Panc1 (cell line): Measurements from ENCODE around the gene PLPP4. TPM values are rescaled to one million over a fixed set of nuclear protein-coding genes. Genes with fewer than 3 reads are reported as not detected.

Experiments
- ATAC-seq: fragments of 200-7000 bp; cut with Tn5 transposase; 2 replicates; pipeline ENCODE4 v1.9.1; 2020; ENCODE audit warnings: mild to moderate bottlenecking, moderate library complexity
- BruUV-seq: library from RNA; stranded (reverse); fragments of 400-500 nt; replicated peaks from 2 replicates; lab custom pipeline; 2021; lab: Mats Ljungman, UMichigan
- CTCF ChIA-PET: fragments of 300-600 bp; sonication (Branson Sonifier 250); formaldehyde crosslinking; loops from one replicate; lab custom pipeline; 2022; ENCODE audit warnings: antibody characterized with exemption; lab: Charles Lee
- POLR2A ChIA-PET: fragments of 300-600 bp; sonication (Branson Sonifier 250); formaldehyde crosslinking; loops from one replicate; lab custom pipeline; 2022; ENCODE audit warnings: antibody characterized with exemption; lab: Charles Lee
- DNase-seq: peaks from one replicate; pipeline ENCODE4 v3.0.0-alpha.2; 2010; ENCODE audit warnings: low read depth, low spot score
- H3K27ac ChIP-seq: 2 replicates; pipeline ENCODE4 v1.5.1; 2011; ENCODE audit warnings: mild to moderate bottlenecking, low read length, inconsistent platforms
- H3K27me3 ChIP-seq: fragments of 200-500 bp; sonication (Bioruptor generic); 2 replicates; pipeline ENCODE4 v1.6.0; 2014; ENCODE audit warnings: low read length, inconsistent platforms; ENCODE audit not compliant: control insufficient read depth, insufficient read depth
- H3K36me3 ChIP-seq: fragments of 200-500 bp; sonication (Bioruptor generic); 2 replicates; pipeline ENCODE4 v1.5.1; 2014; ENCODE audit warnings: inconsistent platforms, mild to moderate bottlenecking, low read length, moderate library complexity; ENCODE audit not compliant: control insufficient read depth, insufficient read depth
- H3K4me1 ChIP-seq: 2 replicates; pipeline ENCODE4 v1.5.1; 2011; ENCODE audit warnings: inconsistent platforms, mild to moderate bottlenecking, low read length, moderate library complexity; ENCODE audit not compliant: control insufficient read depth, insufficient read depth
- H3K4me3 ChIP-seq, 2 experiments: 2 replicates each; pipeline ENCODE4 v1.5.1; 2011 to 2012; ENCODE audit warnings: low read depth in 2 of 2, low read length in 2 of 2, mild to moderate bottlenecking in 2 of 2, inconsistent platforms in 1 of 2, moderate library complexity in 1 of 2
- H3K9me3 ChIP-seq: fragments of 200-500 bp; sonication (Bioruptor generic); 2 replicates; pipeline ENCODE4 v1.5.1; 2014; ENCODE audit warnings: low read depth, mild to moderate bottlenecking, inconsistent platforms, low read length, moderate library complexity; ENCODE audit not compliant: control insufficient read depth, insufficient read depth
- POLR2AphosphoS5 ChIP-seq: IDR thresholded peaks from 2 replicates; pipeline ENCODE4 v1.6.1; 2012; ENCODE audit warnings: mild to moderate bottlenecking, low read depth, low read length, moderate library complexity
- SIN3A ChIP-seq: IDR thresholded peaks from 2 replicates; pipeline ENCODE4 v1.6.1; 2012; ENCODE audit warnings: low read depth, mild to moderate bottlenecking, low read length, moderate library complexity, borderline replicate concordance; ENCODE audit not compliant: insufficient read depth
- TCF7L2 ChIP-seq: IDR thresholded peaks from 2 replicates; pipeline ENCODE4 v1.6.1; 2011; ENCODE audit warnings: mild to moderate bottlenecking, low read depth, low read length, inconsistent platforms
- in situ Hi-C: cut with HindIII; loops from 2 replicates; pipeline ENCODE4 v1.10.0; 2016; ENCODE audit warnings: low sequenced_read_pairs, low pct_unique_long_range_greater_than_20kb
- intact Hi-C: fragments of 100-400 bp; cut with micrococcal nuclease; formaldehyde crosslinking; loops from one replicate; pipeline ENCODE4 v1.10.0; 2022; ENCODE audit not compliant: unreplicated experiment
- total RNA-seq: library from RNA; stranded (reverse); gene quantifications from one replicate; pipeline ENCODE4 v1.2.1, GENCODE V29; 2021; ENCODE audit not compliant: unreplicated experiment
- TF ChIP-seq, protein P1 (sequence below): fragments of 450-650 bp; IDR thresholded peaks from 2 replicates; pipeline ENCODE4 v1.5.1; 2017; ENCODE audit warnings: mild to moderate bottlenecking
- TF ChIP-seq, protein P2 (sequence below), 2 experiments: IDR thresholded peaks; 2 replicates each; pipeline ENCODE4 v1.6.1; 2011 to 2012; ENCODE audit warnings: low read depth in 2 of 2, control low read depth in 1 of 2, low read length in 1 of 2, mild to moderate bottlenecking in 1 of 2, moderate library complexity in 1 of 2; ENCODE audit not compliant: insufficient read depth in 1 of 2

Gene PLPP4
- total RNA-seq, 1 experiment from 2014 or later: 0.18 TPM

DNA sequence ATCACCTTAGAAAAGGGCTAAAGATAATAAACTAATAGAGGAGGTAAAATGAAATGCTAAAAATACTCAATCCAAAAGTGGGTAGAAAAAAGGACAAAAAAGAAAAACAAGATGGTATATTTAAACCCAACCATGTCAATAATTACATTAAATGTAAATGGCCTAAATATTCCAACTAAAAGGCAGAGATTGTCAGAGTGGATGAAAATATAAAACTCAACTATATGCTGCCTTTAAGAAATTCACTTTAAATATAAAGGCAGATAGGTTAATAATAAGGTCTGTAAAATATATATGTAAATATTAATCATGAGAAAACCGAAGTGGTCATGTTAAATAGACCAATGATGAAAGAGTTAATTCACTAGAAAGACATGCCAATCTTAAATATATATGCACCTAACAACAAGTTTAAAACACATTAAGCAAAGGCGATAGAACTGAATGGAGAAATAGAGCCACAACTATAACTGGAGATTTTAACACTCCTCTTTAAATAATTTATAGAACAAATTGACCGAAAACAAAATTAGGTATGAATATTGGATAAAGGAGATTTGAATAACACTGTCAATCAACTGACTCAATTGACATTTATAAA, 159.4 kb downstream of the PLPP4 start:
- ATAC-seq (no peak), DNase-seq (no peak)
- H3K4me1 ChIP-seq: no peaks in the 10 kb centered on the region
- BruUV-seq: no TSS peak
- CTCF ChIA-PET: no interaction called here
- H3K4me3 ChIP-seq: no peak overlapping the region
- no peak overlapping the region for H3K27ac ChIP-seq
- in situ Hi-C loops (no loop called here), intact Hi-C loops (no loop called here)
- no peaks in the 10 kb centered on the region for H3K27me3 ChIP-seq
- no peak for TF ChIP-seq SIN3A
- TF ChIP-seq TCF7L2: no peak
- TF ChIP-seq POLR2AphosphoS5: no peak
- TF ChIP-seq, protein P1, sequence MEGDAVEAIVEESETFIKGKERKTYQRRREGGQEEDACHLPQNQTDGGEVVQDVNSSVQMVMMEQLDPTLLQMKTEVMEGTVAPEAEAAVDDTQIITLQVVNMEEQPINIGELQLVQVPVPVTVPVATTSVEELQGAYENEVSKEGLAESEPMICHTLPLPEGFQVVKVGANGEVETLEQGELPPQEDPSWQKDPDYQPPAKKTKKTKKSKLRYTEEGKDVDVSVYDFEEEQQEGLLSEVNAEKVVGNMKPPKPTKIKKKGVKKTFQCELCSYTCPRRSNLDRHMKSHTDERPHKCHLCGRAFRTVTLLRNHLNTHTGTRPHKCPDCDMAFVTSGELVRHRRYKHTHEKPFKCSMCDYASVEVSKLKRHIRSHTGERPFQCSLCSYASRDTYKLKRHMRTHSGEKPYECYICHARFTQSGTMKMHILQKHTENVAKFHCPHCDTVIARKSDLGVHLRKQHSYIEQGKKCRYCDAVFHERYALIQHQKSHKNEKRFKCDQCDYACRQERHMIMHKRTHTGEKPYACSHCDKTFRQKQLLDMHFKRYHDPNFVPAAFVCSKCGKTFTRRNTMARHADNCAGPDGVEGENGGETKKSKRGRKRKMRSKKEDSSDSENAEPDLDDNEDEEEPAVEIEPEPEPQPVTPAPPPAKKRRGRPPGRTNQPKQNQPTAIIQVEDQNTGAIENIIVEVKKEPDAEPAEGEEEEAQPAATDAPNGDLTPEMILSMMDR: no peak
- TF ChIP-seq, protein P2, sequence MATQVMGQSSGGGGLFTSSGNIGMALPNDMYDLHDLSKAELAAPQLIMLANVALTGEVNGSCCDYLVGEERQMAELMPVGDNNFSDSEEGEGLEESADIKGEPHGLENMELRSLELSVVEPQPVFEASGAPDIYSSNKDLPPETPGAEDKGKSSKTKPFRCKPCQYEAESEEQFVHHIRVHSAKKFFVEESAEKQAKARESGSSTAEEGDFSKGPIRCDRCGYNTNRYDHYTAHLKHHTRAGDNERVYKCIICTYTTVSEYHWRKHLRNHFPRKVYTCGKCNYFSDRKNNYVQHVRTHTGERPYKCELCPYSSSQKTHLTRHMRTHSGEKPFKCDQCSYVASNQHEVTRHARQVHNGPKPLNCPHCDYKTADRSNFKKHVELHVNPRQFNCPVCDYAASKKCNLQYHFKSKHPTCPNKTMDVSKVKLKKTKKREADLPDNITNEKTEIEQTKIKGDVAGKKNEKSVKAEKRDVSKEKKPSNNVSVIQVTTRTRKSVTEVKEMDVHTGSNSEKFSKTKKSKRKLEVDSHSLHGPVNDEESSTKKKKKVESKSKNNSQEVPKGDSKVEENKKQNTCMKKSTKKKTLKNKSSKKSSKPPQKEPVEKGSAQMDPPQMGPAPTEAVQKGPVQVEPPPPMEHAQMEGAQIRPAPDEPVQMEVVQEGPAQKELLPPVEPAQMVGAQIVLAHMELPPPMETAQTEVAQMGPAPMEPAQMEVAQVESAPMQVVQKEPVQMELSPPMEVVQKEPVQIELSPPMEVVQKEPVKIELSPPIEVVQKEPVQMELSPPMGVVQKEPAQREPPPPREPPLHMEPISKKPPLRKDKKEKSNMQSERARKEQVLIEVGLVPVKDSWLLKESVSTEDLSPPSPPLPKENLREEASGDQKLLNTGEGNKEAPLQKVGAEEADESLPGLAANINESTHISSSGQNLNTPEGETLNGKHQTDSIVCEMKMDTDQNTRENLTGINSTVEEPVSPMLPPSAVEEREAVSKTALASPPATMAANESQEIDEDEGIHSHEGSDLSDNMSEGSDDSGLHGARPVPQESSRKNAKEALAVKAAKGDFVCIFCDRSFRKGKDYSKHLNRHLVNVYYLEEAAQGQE (IDR thresholded peaks at IDR 0.05; ENCODE audit: insufficient read depth in 1 of 2, low read depth in 2 of 2, low read length in 1 of 2): no peak
- peaks cover 16% of the 10 kb centered on the region for H3K9me3 ChIP-seq
- H3K36me3 ChIP-seq: no peaks in the 10 kb centered on the region
- POLR2A ChIA-PET: no interaction called here

DNA sequence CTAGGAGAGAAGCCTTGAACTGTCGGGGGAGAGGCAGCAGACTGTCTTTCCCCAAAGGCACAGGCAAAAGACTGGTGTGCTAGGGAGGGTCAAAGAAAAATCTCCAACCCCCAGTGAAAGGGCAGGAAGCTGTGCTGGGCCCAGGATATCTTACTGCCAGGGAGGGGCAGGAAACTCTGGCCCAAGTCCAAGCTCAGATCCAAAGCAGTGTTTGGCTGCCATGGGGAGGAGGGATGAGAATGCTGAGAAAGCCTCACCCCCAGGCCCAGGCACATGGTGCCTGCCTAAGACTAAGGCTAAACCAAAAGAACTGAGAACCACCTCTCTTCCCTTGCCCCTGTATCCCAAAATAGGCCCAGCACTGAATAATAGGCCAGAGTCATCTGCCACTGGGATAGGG, 171.2 kb downstream of the PLPP4 start:
- BruUV-seq: no TSS peak
- in situ Hi-C loops: no loop called here
- ChIA-PET POLR2A (no interaction called here), CTCF (no interaction called here)
- no peaks in the 10 kb centered on the region for H3K36me3 ChIP-seq
- ATAC-seq (no peak), DNase-seq (no peak)
- H3K27me3 ChIP-seq: 0 out of 2 replicates have a peak, but pooled peaks cover 3% of the 10 kb centered on the region
- TF ChIP-seq, protein P1: no peak
- TF ChIP-seq, protein P2 (IDR thresholded peaks at IDR 0.05; ENCODE audit: insufficient read depth in 1 of 2, low read depth in 2 of 2, low read length in 1 of 2): no peak
- TF ChIP-seq POLR2AphosphoS5 (no peak), TCF7L2 (no peak), SIN3A (no peak)
- H3K4me1 ChIP-seq: no peaks in the 10 kb centered on the region
- intact Hi-C loops: no loop called here
- H3K4me3 ChIP-seq: no peak overlapping the region
- H3K27ac ChIP-seq: no peak overlapping the region
- H3K9me3 ChIP-seq: no peaks in the 10 kb centered on the region
